HPDE6-E6E7 (cell line): ENCODE results near the gene CXCL1.

Experiments used
- DNase-seq: peaks from one replicate; pipeline ENCODE4 v3.0.0; 2011; ENCODE audit warnings: missing footprints; ENCODE audit errors: extremely low spot score

The CXCL1 gene

GRCh38 chr4:73869130-73870055 lies at the start of gene CXCL1:
Gene CXCL1 (plus strand): TSS chr4:73869393. CDS start chr4:73869471, 78 bp downstream.
- peak; percentile 9 for DNase-seq

GRCh38 chr4:73821325-73821724 lies 47.9 kb upstream of the CXCL1 start:
- DNase-seq: no peak

DNA sequence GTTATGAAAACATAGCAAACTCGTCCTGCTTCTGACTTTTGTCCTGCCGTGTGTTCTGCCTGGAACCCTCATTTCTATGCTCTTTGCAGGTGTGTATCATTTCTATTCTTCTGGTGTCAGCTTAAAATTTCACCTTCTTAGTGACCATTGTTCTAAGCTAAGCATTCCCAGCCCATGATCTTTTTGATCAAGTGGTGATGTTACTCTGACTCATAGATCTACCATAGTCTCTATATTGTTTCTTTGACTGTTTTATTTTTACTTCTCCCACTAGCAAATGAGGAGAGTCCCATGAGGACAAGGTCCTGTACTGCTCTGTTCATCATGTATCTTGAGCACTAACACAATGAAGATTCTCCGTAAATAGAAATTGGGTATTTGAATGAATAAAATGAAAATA lies 46.8 kb upstream of the CXCL1 start:
- DNase-seq: peak; percentile 15

- DNase-seq: no peak
Measured at GRCh38 chr4:73822812-73823504, 46.2 kb upstream of the CXCL1 start.

- DNase-seq: no peak
Measured at GRCh38 chr4:73823760-73824159, 45.4 kb upstream of the CXCL1 start.

DNA sequence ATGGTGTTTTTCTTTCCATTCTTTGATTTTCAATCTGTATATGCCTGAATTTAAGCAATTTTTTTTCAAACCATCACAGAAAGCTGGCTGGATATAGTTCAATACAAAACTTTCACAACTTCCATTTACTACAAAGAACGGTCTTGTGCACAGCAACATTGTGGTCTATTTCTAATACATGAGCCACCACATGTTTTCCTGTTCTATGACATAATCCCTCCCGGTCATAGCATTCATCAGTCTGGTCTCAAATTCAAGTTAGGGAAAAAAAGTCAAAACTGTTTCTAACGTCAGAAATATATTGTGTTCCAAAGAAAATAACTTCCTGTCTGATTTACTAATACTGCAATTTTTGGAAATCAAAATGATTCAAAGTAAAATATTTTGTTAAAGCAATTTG lies 40.2 kb upstream of the CXCL1 start:
- no peak for DNase-seq

GRCh38 chr4:73831569-73831968 lies 37.6 kb upstream of the CXCL1 start:
- no peak for DNase-seq

- DNase-seq: no peak
Measured at GRCh38 chr4:73832651-73833237, 36.4 kb upstream of the CXCL1 start.

GRCh38 chr4:73836373-73837279 lies 32.6 kb upstream of the CXCL1 start, which contains the start of gene CXCL6:
Gene CXCL6 (plus strand): TSS chr4:73836678. CDS start chr4:73836751, 73 bp downstream.
- no peak for DNase-seq

- DNase-seq: no peak
Measured at GRCh38 chr4:73839071-73839470, 30.1 kb upstream of the CXCL1 start.

- DNase-seq: no peak
Measured at GRCh38 chr4:73839715-73840114, 29.5 kb upstream of the CXCL1 start.

DNA sequence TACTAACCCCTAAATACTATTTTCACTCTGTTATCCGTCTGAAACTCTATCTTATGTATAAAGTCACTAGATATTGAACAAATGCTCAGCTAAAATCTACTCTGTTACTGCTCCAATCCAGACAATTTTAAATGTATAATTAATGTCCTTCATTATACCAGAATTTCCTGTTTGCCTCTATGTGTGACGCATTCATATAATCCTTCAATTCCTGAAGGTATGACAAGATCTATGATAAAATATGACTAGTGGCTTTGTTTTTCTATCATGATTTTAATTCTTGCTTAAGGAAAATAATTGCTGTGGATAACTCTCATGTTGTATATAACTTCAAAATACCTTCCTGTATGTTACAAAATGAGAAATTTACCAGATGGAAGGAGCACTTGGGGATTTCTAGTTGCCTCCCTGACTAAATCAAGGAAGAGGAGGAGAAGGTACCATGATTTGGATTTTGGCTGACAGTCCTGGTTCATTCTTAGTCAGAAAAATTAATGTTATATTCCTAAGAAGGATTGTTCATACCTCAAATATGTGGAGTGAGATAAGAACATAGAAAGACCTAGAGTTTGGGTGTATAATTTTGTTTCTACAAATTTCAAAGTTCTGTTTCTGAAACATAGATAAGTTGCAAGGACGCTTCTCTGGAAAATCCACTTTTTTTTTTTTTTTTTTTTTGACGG lies 27.8 kb upstream of the CXCL1 start:
- no peak for DNase-seq

- DNase-seq: no peak
Measured at GRCh38 chr4:73842696-73843095, 26.5 kb upstream of the CXCL1 start.

DNA sequence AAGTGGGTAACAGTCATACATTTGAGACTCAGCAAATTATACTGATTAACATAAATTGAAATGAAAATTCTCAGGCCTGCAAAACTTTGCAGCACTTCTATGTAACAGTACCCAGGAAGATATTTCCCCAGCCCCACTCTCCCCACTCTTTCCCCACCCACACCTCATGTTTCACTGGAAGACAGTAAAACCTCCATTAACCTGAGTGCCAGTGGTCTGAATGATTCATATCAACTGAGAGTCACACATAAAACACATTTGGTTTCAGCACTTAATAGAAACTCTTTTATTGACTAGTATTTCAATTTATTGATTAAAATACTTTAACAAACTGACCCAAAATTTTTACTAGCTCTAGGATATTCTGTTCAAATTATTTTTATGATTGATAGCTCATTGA lies 25.8 kb upstream of the CXCL1 start:
- DNase-seq: no peak

GRCh38 chr4:73844345-73844744 lies 24.8 kb upstream of the CXCL1 start:
- peak; percentile 45 for DNase-seq

DNA sequence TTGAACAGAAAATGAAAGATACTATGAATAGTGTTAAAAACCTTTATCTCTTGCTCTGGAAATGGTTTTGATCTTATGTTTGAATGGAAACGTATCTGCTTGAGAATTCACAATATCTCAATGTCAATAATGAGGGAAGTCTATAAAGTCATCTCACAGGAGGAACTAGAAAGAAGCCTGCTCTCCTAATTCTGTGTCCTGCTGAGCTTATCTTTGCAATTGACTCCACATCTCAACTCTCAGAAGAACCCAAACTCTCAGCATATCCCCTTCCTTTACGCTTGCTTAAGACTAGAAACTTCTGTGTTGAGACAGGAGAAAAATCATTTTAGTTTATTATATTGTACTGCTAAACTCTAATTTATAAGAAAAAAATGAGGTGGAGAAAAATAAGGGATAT lies 24.4 kb upstream of the CXCL1 start:
- DNase-seq: no peak

DNA sequence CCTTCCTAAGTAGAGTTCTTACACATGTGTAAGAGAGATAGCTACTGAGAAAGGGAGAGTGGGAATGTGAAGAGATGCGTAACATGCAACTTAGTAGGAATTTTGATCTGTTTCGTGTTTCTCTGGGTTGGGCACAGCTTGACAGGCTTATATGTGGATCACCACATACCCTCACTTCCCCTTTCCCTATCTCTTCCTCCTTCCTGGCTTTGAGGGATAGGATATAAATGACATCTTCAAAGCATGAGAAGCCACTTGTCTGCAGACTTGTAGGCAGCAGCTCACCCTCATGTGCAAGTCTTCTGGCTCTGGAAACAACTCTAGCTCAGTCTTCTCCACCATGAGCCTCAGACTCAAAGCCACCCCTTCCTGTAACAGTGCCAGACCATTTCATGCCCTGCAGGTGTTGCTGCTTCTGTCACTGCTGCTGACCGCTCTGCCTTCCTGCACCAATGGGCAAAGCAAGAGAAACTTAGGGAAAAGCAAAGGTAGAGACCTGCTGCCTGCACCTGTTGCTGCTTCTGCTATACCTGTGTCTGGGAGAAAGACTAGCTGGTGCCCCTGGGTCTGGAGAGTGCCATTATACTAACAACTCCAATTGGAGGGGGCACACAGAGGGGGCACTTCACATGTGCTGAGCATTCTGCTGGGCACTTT lies 21.5 kb upstream of the CXCL1 start:
- DNase-seq: no peak

- no peak for DNase-seq
Measured at GRCh38 chr4:73848183-73848777, 20.9 kb upstream of the CXCL1 start.

GRCh38 chr4:73850261-73850970 lies 18.8 kb upstream of the CXCL1 start:
- DNase-seq: no peak
